ENCODE results near the gene WDR93. TPM values are rescaled to one million over a fixed set of nuclear protein-coding genes. Genes with fewer than 3 reads are reported as not detected.
A peak's percentile ranks its signal among the peaks of the same experiment; 100 is the strongest.

The WDR93 gene
- total RNA-seq, 4 donors from 2014 or later, result 0.12 to 0.26 TPM; not detected in 2

- TF ChIP-seq POLR2A (IDR thresholded peaks at IDR 0.05) (no peak), CTCF (IDR thresholded peaks at IDR 0.05) (no peak)
- no peak for DNase-seq (ENCODE audit: low spot score in 2 of 2)
- H3K4me3 ChIP-seq (ENCODE audit: low read depth, poor library complexity, severe bottlenecking), result no peak overlapping the region
- WGBS, 2 donors, result 64 to 81% methylated on average over 5 of the region's 5 CpGs
- intact Hi-C loops (cut with DNase I; ENCODE audit: low total_unique reads), result no loop called here
Observed at GRCh38 chr15:89751748-89752147, 61.1 kb downstream of the WDR93 start.

- no peak overlapping the region for H3K4me3 ChIP-seq (ENCODE audit: low read depth, poor library complexity, severe bottlenecking)
- no peak for DNase-seq (ENCODE audit: low spot score in 2 of 2)
- no peak for TF ChIP-seq CTCF (IDR thresholded peaks at IDR 0.05)
- intact Hi-C loops (cut with DNase I; ENCODE audit: low total_unique reads), result no loop called here
- WGBS, 2 donors, result 82 to 90% methylated on average over 7 of the region's 7 CpGs
Observed at GRCh38 chr15:89753855-89754254, 63.2 kb downstream of the WDR93 start.

GRCh38 chr15:89754361-89755154 is 63.9 kb downstream of the WDR93 start:
- intact Hi-C loops (cut with DNase I; ENCODE audit: low total_unique reads), result no loop called here
- TF ChIP-seq CTCF (IDR thresholded peaks at IDR 0.05), result no peak
- no peak for TF ChIP-seq POLR2A (IDR thresholded peaks at IDR 0.05)
- 70 to 81% methylated on average over 8 of the region's 8 CpGs for WGBS, 2 donors
- no peak overlapping the region for H3K4me3 ChIP-seq (ENCODE audit: low read depth, poor library complexity, severe bottlenecking)
- no peak for DNase-seq (ENCODE audit: low spot score in 2 of 2)

GRCh38 chr15:89755701-89756100 is 65.1 kb downstream of the WDR93 start:
- intact Hi-C loops (cut with DNase I; ENCODE audit: low total_unique reads), result no loop called here
- no peak for DNase-seq (ENCODE audit: low spot score in 2 of 2)

GRCh38 chr15:89756897-89757296 is 66.3 kb downstream of the WDR93 start:
- DNase-seq (ENCODE audit: low spot score in 2 of 2), result no peak
- H3K4me3 ChIP-seq (ENCODE audit: low read depth, poor library complexity, severe bottlenecking), result no peak overlapping the region
- intact Hi-C loops (cut with DNase I; ENCODE audit: low total_unique reads), result no loop called here
- whole genome bisulfite sequencing, 2 donors, result 75% methylated on average over 7 of the region's 7 CpGs
- TF ChIP-seq CTCF (IDR thresholded peaks at IDR 0.05) (no peak), POLR2A (IDR thresholded peaks at IDR 0.05) (no peak)

More at GRCh38 chr15:89755701-89756100, 65.1 kb downstream of the WDR93 start:
- TF ChIP-seq CTCF (IDR thresholded peaks at IDR 0.05) (no peak), POLR2A (IDR thresholded peaks at IDR 0.05) (no peak)
- 79 to 96% methylated on average over 4 of the region's 4 CpGs for WGBS, 2 donors
- H3K4me3 ChIP-seq (ENCODE audit: low read depth, poor library complexity, severe bottlenecking), result no peak overlapping the region

- 91 to 93% methylated on average over 8 of the region's 8 CpGs for WGBS, 2 donors
- TF ChIP-seq POLR2A (IDR thresholded peaks at IDR 0.05) (no peak), CTCF (IDR thresholded peaks at IDR 0.05) (no peak)
- intact Hi-C loops (cut with DNase I; ENCODE audit: low total_unique reads), result no loop called here
Observed at GRCh38 chr15:89758283-89758682, 67.7 kb downstream of the WDR93 start.

More at GRCh38 chr15:89758283-89758682, 67.7 kb downstream of the WDR93 start:
- peak in 1 of 2 donors; percentile 84 for DNase-seq (ENCODE audit: low spot score in 2 of 2)
- no peak overlapping the region for H3K4me3 ChIP-seq (ENCODE audit: low read depth, poor library complexity, severe bottlenecking)
